IMR-90 (cell line): Measurements from ENCODE around the gene PHPT1. TPM values are rescaled to one million over a fixed set of nuclear protein-coding genes. Genes with fewer than 3 reads are reported as not detected.

ENCODE experiments used
- ATAC-seq: fragments of 200-7000 bp; cut with Tn5 transposase; 2 replicates; pipeline ENCODE4 v1.9.1; 2020; ENCODE audit warnings: low read depth, mild to moderate bottlenecking, moderate library complexity
- BruUV-seq: library from RNA; stranded (reverse); fragments of 400-500 nt; replicated peaks from 2 replicates; lab custom pipeline; 2021; lab: Mats Ljungman, UMichigan
- CTCF ChIA-PET: fragments of 300-600 bp; formaldehyde crosslinking; extraction: SDS; loops from one replicate; lab custom pipeline; 2021; ENCODE audit warnings: antibody characterized with exemption; lab: Yijun Ruan, JAX
- POLR2A ChIA-PET: fragments of 300-600 bp; sonication (Branson Sonifier 250); formaldehyde crosslinking; loops from one replicate; lab custom pipeline; 2022; ENCODE audit warnings: antibody characterized with exemption; ENCODE audit not compliant: unreplicated experiment; lab: Charles Lee
- DNase-seq: peaks from one replicate; pipeline ENCODE4 v3.0.0; 2013
- H2AFZ ChIP-seq: replicated peaks from 2 replicates; pipeline ENCODE3; 2013; ENCODE audit warnings: low read length, mild to moderate bottlenecking; ENCODE audit not compliant: poor library complexity
- H2AK5ac ChIP-seq: 2 replicates; pipeline ENCODE4 v1.6.1; 2013; ENCODE audit warnings: low read depth, low read length, inconsistent platforms
- H2AK9ac ChIP-seq: replicated peaks from 2 replicates; pipeline ENCODE3; 2013; ENCODE audit warnings: mild to moderate bottlenecking, low read depth, low read length, moderate library complexity; ENCODE audit not compliant: poor library complexity
- H2BK120ac ChIP-seq: 2 replicates; pipeline ENCODE4 v1.6.1; 2013; ENCODE audit warnings: low read depth, low read length, inconsistent platforms
- H2BK15ac ChIP-seq: 3 replicates; pipeline ENCODE4 v1.6.1; 2013; ENCODE audit warnings: low read depth, low read length, inconsistent platforms
- H2BK20ac ChIP-seq: 2 replicates; pipeline ENCODE4 v1.6.1; 2013; ENCODE audit warnings: low read depth, mild to moderate bottlenecking, inconsistent platforms, low read length, moderate library complexity
- H2BK5ac ChIP-seq: 2 replicates; pipeline ENCODE4 v1.6.1; 2013; ENCODE audit warnings: mild to moderate bottlenecking, low read depth, low read length, inconsistent platforms; ENCODE audit not compliant: poor library complexity, severe bottlenecking
- H3K14ac ChIP-seq: replicated peaks from 2 replicates; pipeline ENCODE4 v1.6.1; 2013; ENCODE audit warnings: low read depth, low read length, inconsistent platforms
- H3K18ac ChIP-seq: 2 replicates; pipeline ENCODE4 v1.6.1; 2013; ENCODE audit warnings: low read depth, low read length, control low read depth
- H3K23ac ChIP-seq: 2 replicates; pipeline ENCODE4 v1.6.1; 2013; ENCODE audit warnings: low read depth, low read length, inconsistent platforms
- H3K27ac ChIP-seq: 2 replicates; pipeline ENCODE4 v1.5.1; 2013; ENCODE audit warnings: mild to moderate bottlenecking, control low read depth, low read length; ENCODE audit not compliant: insufficient read depth
- H3K27me3 ChIP-seq: 2 replicates; pipeline ENCODE4 v1.6.1; 2013; ENCODE audit warnings: low read length; ENCODE audit not compliant: control insufficient read depth, insufficient read depth
- H3K36me3 ChIP-seq: 2 replicates; pipeline ENCODE4 v1.6.1; 2013; ENCODE audit warnings: low read length, mixed read lengths; ENCODE audit not compliant: control insufficient read depth, insufficient read depth
- H3K4ac ChIP-seq: 2 replicates; pipeline ENCODE4 v1.6.1; 2013; ENCODE audit warnings: low read depth, low read length, inconsistent platforms
- H3K4me1 ChIP-seq: 2 replicates; pipeline ENCODE4 v1.6.1; 2013; ENCODE audit warnings: low read length, mixed read lengths; ENCODE audit not compliant: control insufficient read depth, insufficient read depth
- H3K4me2 ChIP-seq: 2 replicates; pipeline ENCODE4 v1.6.1; 2013; ENCODE audit warnings: low read depth, mild to moderate bottlenecking, control low read depth, low read length, moderate library complexity
- H3K4me3 ChIP-seq: 2 replicates; pipeline ENCODE4 v1.5.1; 2013; ENCODE audit warnings: low read depth, mild to moderate bottlenecking, control low read depth, low read length, moderate library complexity; ENCODE audit not compliant: insufficient read depth
- H3K56ac ChIP-seq: 2 replicates; pipeline ENCODE4 v1.6.1; 2013; ENCODE audit warnings: low read length, inconsistent platforms; ENCODE audit not compliant: insufficient read depth; ENCODE audit errors: extremely low read depth
- H3K79me1 ChIP-seq, 2 experiments: 2 replicates each; pipeline ENCODE4 v1.6.1; 2013; ENCODE audit warnings: low read length in 2 of 2, inconsistent platforms in 1 of 2, low read depth in 1 of 2
- H3K9ac ChIP-seq: 2 replicates; pipeline ENCODE4 v1.6.1; 2013; ENCODE audit warnings: low read depth, low read length, control low read depth
- H3K9me1 ChIP-seq: 2 replicates; pipeline ENCODE4 v1.6.1; 2013; ENCODE audit warnings: low read length, inconsistent platforms; ENCODE audit not compliant: insufficient read depth
- H3K9me3 ChIP-seq: 2 replicates; pipeline ENCODE4 v1.6.1; 2013; ENCODE audit warnings: low read length; ENCODE audit not compliant: control insufficient read depth, insufficient read depth
- H4K20me1 ChIP-seq: 2 replicates; pipeline ENCODE4 v1.6.1; 2013; ENCODE audit warnings: low read length, inconsistent platforms; ENCODE audit not compliant: insufficient read depth
- H4K5ac ChIP-seq: 2 replicates; pipeline ENCODE4 v1.6.1; 2013; ENCODE audit warnings: mild to moderate bottlenecking, low read depth, low read length, control low read depth
- H4K8ac ChIP-seq, 2 experiments: 2 replicates each; pipeline ENCODE4 v1.6.1; 2013; ENCODE audit warnings: low read depth in 2 of 2, low read length in 2 of 2, control low read depth in 1 of 2, inconsistent platforms in 1 of 2
- H4K91ac ChIP-seq: 2 replicates; pipeline ENCODE4 v1.6.1; 2013; ENCODE audit warnings: low read depth, low read length, inconsistent platforms; ENCODE audit not compliant: insufficient read depth
- BHLHE40 ChIP-seq: fragments of 150-350 bp; IDR thresholded peaks from 2 replicates; pipeline ENCODE4 v1.6.1; 2016; ENCODE audit warnings: mild to moderate bottlenecking, low read depth, low read length
- MAFK ChIP-seq: IDR thresholded peaks from 2 replicates; pipeline ENCODE4 v1.6.1; 2012; ENCODE audit warnings: low read depth, low read length, improper control_type of control experiment
- MAZ ChIP-seq: IDR thresholded peaks from 2 replicates; pipeline ENCODE4 v1.6.1; 2012; ENCODE audit warnings: low read depth, mild to moderate bottlenecking, low read length, improper control_type of control experiment, moderate library complexity, borderline replicate concordance
- RCOR1 ChIP-seq: IDR thresholded peaks from 2 replicates; pipeline ENCODE4 v1.6.1; 2012; ENCODE audit warnings: mild to moderate bottlenecking, low read length, improper control_type of control experiment; ENCODE audit not compliant: insufficient replicate concordance
- SMC3 ChIP-seq: fragments of 150-350 bp; IDR thresholded peaks from 2 replicates; pipeline ENCODE4 v1.6.1; 2016; ENCODE audit warnings: low read depth, mild to moderate bottlenecking, antibody characterized with exemption, low read length, moderate library complexity
- WGBS, 2 experiments: methylation state at CpG; one replicate each; pipeline versions ENCODE4 v1.1.5 to v1.1.7; 2013; ENCODE audit warnings: missing lambda C conversion rate in 2 of 2; ENCODE audit not compliant: insufficient read length in 1 of 2; ENCODE audit errors: extremely low coverage in 2 of 2; 5-methylcytosine and 5-hydroxymethylcytosine counted together
- dilution Hi-C: fragments of 300-500 bp; cut with HindIII; formaldehyde crosslinking; loops from one replicate; pipeline ENCODE4 v1.14.3; 2018; ENCODE audit warnings: low sequenced_read_pairs; ENCODE audit not compliant: unreplicated experiment
- in situ Hi-C: fragments of 300-500 bp; cut with MboI; formaldehyde crosslinking; loops from 3 replicates; pipeline ENCODE4 v1.14.3; 2019; ENCODE audit warnings: low sequenced_read_pairs, inconsistent platforms, mixed read lengths
- intact Hi-C: fragments of 100-400 bp; cut with micrococcal nuclease; formaldehyde crosslinking; loops from 2 replicates; pipeline ENCODE4 v1.10.0; 2022
- polyA plus RNA-seq, 3 experiments: library from polyadenylated mRNA; depleted of rRNA; stranded (reverse); fragments of >200 nt; gene quantifications; 2 replicates each; pipeline ENCODE4 v1.2.3, GENCODE V29; 2012; ENCODE audit warnings: low replicate concordance in 1 of 3
- total RNA-seq: library from RNA; depleted of rRNA; stranded (reverse); fragments of >200 nt; gene quantifications from 2 replicates; pipeline ENCODE4 v1.2.3, GENCODE V29; 2012
- TF ChIP-seq, protein P1 (sequence below): fragments of 150-350 bp; IDR thresholded peaks from 2 replicates; pipeline ENCODE4 v1.6.1; 2017; ENCODE audit warnings: mild to moderate bottlenecking, antibody characterized with exemption, low read length, low read depth

Gene PHPT1
- total and polyA plus RNA-seq, 2 of the 4 experiments (the other 2 are of a cell fraction), result 79.8 to 214 TPM

GRCh38 chr9:136863623-136864273, 14.5 kb downstream of the PHPT1 start:
- Histone ChIP-seq H3K4me1 (peaks cover 10% of the 10 kb centered on the region), H3K27ac (no peak overlapping the region), H4K5ac (no peak overlapping the region), H2AK5ac (no peak overlapping the region), H3K4me2 (no peak overlapping the region), H3K56ac (no peak overlapping the region), H3K9me3 (peaks cover 2% of the 10 kb centered on the region; the same call in 1 of the 2 replicates), H2AFZ (no peak overlapping the region), H3K14ac (no peak overlapping the region), H3K9me1 (peaks cover 5% of the 10 kb centered on the region), H2BK120ac (no peak overlapping the region), H2BK5ac (no peak overlapping the region), H3K23ac (no peak overlapping the region), H3K9ac (no peak overlapping the region), H3K79me1 (peaks cover 16 to 52% of the 10 kb centered on the region in 2 experiments), H3K36me3 (peaks cover 37% of the 10 kb centered on the region), H4K91ac (no peak overlapping the region), H3K4me3 (no peak overlapping the region), H4K20me1 (peaks cover 17% of the 10 kb centered on the region), H3K4ac (no peak overlapping the region), H3K27me3 (no peaks in the 10 kb centered on the region), H4K8ac (no peak overlapping the region), H3K18ac (no peak overlapping the region), H2AK9ac (no peak overlapping the region), H2BK20ac (no peak overlapping the region), H2BK15ac (no peak overlapping the region)
- dilution Hi-C loops, result no loop called here
- 96% methylated on average over 9 of the region's 12 CpGs; no CpG with 5 or more reads in 1 of the 2 experiments for WGBS, 2 experiments
- POLR2A ChIA-PET, result no interaction called here
- DNase-seq (no peak), ATAC-seq (no peak)
- in situ Hi-C loops, result no loop called here
- intact Hi-C loops, result no loop called here
- BruUV-seq, result no TSS peak
- TF ChIP-seq BHLHE40 (no peak), SMC3 (no peak), MAZ (no peak), MAFK (no peak), RCOR1 (no peak)
- TF ChIP-seq, protein P1, sequence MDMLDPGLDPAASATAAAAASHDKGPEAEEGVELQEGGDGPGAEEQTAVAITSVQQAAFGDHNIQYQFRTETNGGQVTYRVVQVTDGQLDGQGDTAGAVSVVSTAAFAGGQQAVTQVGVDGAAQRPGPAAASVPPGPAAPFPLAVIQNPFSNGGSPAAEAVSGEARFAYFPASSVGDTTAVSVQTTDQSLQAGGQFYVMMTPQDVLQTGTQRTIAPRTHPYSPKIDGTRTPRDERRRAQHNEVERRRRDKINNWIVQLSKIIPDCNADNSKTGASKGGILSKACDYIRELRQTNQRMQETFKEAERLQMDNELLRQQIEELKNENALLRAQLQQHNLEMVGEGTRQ, result no peak
- CTCF ChIA-PET, result no interaction called here
